HepG2 (cell line): Measurements from ENCODE around the gene CT47A1.

Experiments used
- CREM ChIP-seq, 2 experiments: sonication (generic) in 1 of 2; formaldehyde crosslinking in 1 of 2; IDR thresholded peaks; 2 replicates each; pipeline versions ENCODE4 v1.4.0 to v1.6.1; 2016 to 2020; ENCODE audit warnings: antibody characterized with exemption in 1 of 2, mild to moderate bottlenecking in 1 of 2, missing genetic modification reagents in 1 of 2
- HMG20A ChIP-seq: IDR thresholded peaks from 2 replicates; pipeline ENCODE4 v1.6.1; 2016; ENCODE audit warnings: borderline replicate concordance
- TF ChIP-seq, protein P1 (sequence below): sonication (generic); formaldehyde crosslinking; IDR thresholded peaks from 2 replicates; pipeline ENCODE4 v1.5.0; 2020; ENCODE audit warnings: mild to moderate bottlenecking, missing genetic modification reagents, moderate library complexity

DNA sequence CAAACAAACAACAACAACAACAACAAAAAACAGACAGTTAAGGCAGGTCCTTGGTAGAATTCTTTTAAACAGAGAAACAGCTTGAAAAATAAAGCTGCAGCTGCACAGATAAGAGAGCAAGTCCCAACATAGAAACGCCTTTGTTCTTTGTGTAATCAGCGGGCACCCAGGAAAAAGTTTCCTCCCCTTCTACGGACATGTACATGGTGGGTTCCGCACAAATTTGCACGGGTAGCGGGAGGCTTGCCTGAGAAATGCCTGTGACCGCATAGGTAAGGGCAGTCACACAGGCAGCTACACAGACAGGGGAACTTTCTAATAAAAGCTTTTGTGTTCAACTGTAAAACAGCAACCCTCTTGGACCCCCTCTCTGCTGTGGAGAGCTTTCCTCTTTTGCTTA is 25.7 kb upstream of the CT47A1 start:
- TF ChIP-seq HMG20A (CRISPR knock-in tag) = no peak
- TF ChIP-seq, protein P1, sequence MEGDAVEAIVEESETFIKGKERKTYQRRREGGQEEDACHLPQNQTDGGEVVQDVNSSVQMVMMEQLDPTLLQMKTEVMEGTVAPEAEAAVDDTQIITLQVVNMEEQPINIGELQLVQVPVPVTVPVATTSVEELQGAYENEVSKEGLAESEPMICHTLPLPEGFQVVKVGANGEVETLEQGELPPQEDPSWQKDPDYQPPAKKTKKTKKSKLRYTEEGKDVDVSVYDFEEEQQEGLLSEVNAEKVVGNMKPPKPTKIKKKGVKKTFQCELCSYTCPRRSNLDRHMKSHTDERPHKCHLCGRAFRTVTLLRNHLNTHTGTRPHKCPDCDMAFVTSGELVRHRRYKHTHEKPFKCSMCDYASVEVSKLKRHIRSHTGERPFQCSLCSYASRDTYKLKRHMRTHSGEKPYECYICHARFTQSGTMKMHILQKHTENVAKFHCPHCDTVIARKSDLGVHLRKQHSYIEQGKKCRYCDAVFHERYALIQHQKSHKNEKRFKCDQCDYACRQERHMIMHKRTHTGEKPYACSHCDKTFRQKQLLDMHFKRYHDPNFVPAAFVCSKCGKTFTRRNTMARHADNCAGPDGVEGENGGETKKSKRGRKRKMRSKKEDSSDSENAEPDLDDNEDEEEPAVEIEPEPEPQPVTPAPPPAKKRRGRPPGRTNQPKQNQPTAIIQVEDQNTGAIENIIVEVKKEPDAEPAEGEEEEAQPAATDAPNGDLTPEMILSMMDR (CRISPR knock-in tag) = no peak
- TF ChIP-seq CREM (IDR thresholded peaks at IDR 0.05) = no peak
- no peak for TF ChIP-seq CREM (CRISPR knock-in tag; IDR thresholded peaks at IDR 0.05)
